Chondrocyte (in vitro differentiated cells): ENCODE measurements around the gene CMIP. TPM values are rescaled to one million over a fixed set of nuclear protein-coding genes. Genes with fewer than 3 reads are reported as not detected.

Source experiments
- DNase-seq: peaks from one replicate; pipeline ENCODE4 v3.0.0; 2021; ENCODE audit warnings: mixed read lengths, low spot score
- H3K27ac Mint-ChIP-seq: one replicate; pipeline ENCODE4 v1.8.0; 2021; ENCODE audit warnings: mild to moderate bottlenecking, moderate library complexity, mixed read lengths; ENCODE audit not compliant: unreplicated experiment
- H3K27me3 Mint-ChIP-seq: 2 replicates; pipeline ENCODE4 v1.8.0; 2021; ENCODE audit warnings: low read depth, mixed read lengths
- H3K36me3 Mint-ChIP-seq: 2 replicates; pipeline ENCODE4 v1.8.0; 2021; ENCODE audit warnings: low read depth, mixed read lengths
- H3K4me1 Mint-ChIP-seq: 2 replicates; pipeline ENCODE4 v1.8.0; 2021; ENCODE audit warnings: low read depth, mild to moderate bottlenecking, mixed read lengths
- H3K4me3 Mint-ChIP-seq: one replicate; pipeline ENCODE4 v1.8.0; 2021; ENCODE audit warnings: mild to moderate bottlenecking, moderate library complexity, mixed read lengths; ENCODE audit not compliant: unreplicated experiment
- H3K9me3 Mint-ChIP-seq: 2 replicates; pipeline ENCODE4 v1.8.0; 2021; ENCODE audit warnings: low read depth, mixed read lengths
- CTCF ChIP-seq: fragments of 200-600 bp; sonication (generic); IDR thresholded peaks from 2 replicates; pipeline ENCODE4 v1.5.0; 2021; ENCODE audit warnings: antibody characterized with exemption, mild to moderate bottlenecking, moderate library complexity
- total RNA-seq: library from RNA; stranded (reverse); gene quantifications from 3 replicates; pipeline ENCODE4 v1.2.1, GENCODE V29; 2021

CMIP gene
- total RNA-seq, 1 donor from 2014 or later: 62.9 TPM

- H3K4me3 Mint-ChIP-seq: no peak overlapping the region
- no peaks in the 10 kb centered on the region for H3K9me3 Mint-ChIP-seq
- peaks cover 30% of the 10 kb centered on the region for H3K4me1 Mint-ChIP-seq
- no peak overlapping the region for H3K27ac Mint-ChIP-seq
- no peak for DNase-seq
- TF ChIP-seq CTCF: no peak
- no peaks in the 10 kb centered on the region for H3K27me3 Mint-ChIP-seq
- H3K36me3 Mint-ChIP-seq: no peaks in the 10 kb centered on the region
Measured at GRCh38 chr16:81612351-81613163, 167.9 kb downstream of the CMIP start.

GRCh38 chr16:81614171-81614570 is 169.6 kb downstream of the CMIP start:
- Mint-ChIP-seq H3K36me3 (peaks cover 9% of the 10 kb centered on the region), H3K4me3 (no peak overlapping the region)

GRCh38 chr16:81614654-81615359 is 170.2 kb downstream of the CMIP start:
- no peak overlapping the region for H3K27ac Mint-ChIP-seq
- no peaks in the 10 kb centered on the region for H3K27me3 Mint-ChIP-seq
- TF ChIP-seq CTCF: no peak
- peaks cover 17% of the 10 kb centered on the region for H3K4me1 Mint-ChIP-seq
- peaks cover 9% of the 10 kb centered on the region for H3K36me3 Mint-ChIP-seq
- DNase-seq: no peak
- H3K4me3 Mint-ChIP-seq: no peak overlapping the region
- H3K9me3 Mint-ChIP-seq: no peaks in the 10 kb centered on the region

More at GRCh38 chr16:81614171-81614570, 169.6 kb downstream of the CMIP start:
- peaks cover 23% of the 10 kb centered on the region for H3K4me1 Mint-ChIP-seq
- no peaks in the 10 kb centered on the region for H3K27me3 Mint-ChIP-seq
- TF ChIP-seq CTCF: no peak
- no peak overlapping the region for H3K27ac Mint-ChIP-seq
- no peak for DNase-seq
- H3K9me3 Mint-ChIP-seq: no peaks in the 10 kb centered on the region

- DNase-seq: no peak
- no peak for TF ChIP-seq CTCF
- Mint-ChIP-seq H3K36me3 (peaks cover 9% of the 10 kb centered on the region), H3K4me3 (no peak overlapping the region), H3K9me3 (no peaks in the 10 kb centered on the region), H3K27me3 (no peaks in the 10 kb centered on the region), H3K4me1 (peaks cover 12% of the 10 kb centered on the region), H3K27ac (no peak overlapping the region)
Measured at GRCh38 chr16:81615411-81615810, 170.8 kb downstream of the CMIP start.

GRCh38 chr16:81615833-81616232 is 171.2 kb downstream of the CMIP start:
- Mint-ChIP-seq H3K9me3 (no peaks in the 10 kb centered on the region), H3K27ac (no peak overlapping the region), H3K27me3 (no peaks in the 10 kb centered on the region), H3K4me1 (peaks cover 14% of the 10 kb centered on the region), H3K36me3 (peaks cover 9% of the 10 kb centered on the region), H3K4me3 (no peak overlapping the region)
- no peak for TF ChIP-seq CTCF
- DNase-seq: no peak
